Heart left ventricle (tissue), 13 donors: ENCODE measurements around the gene SLC25A2.

Experiments
- CTCF ChIP-seq, 12 donors: fragments of 200-600 bp; sonication (generic) in 4 of 12; IDR thresholded peaks; one replicate each; pipeline versions ENCODE4 v1.5.0 to v1.8.0; 2018 to 2022; ENCODE audit warnings: antibody characterized with exemption in 12 of 12, mild to moderate bottlenecking in 5 of 12
- POLR2A ChIP-seq, 2 donors: fragments of 450-650 bp; IDR thresholded peaks; one replicate each; pipeline ENCODE4 v1.6.1; 2017; ENCODE audit warnings: antibody characterized with exemption in 2 of 2, mild to moderate bottlenecking in 2 of 2, moderate library complexity in 2 of 2
- donor health status: ischemic (EF 13 %, LVEDD 7.1; RV severe dilation, severe dysfunction).
- donor health status: DM: no; HTN: yes; CAD: no.
- donor health status: DM: no; HTN: no; CAD: no.
- donor health status: ischemic (EF 25% LVEDD 6.9; RV normal size, moderate dysfunction).
- donor health status: ischemic (EF 25% LVEDD 5.7; RV mildly dilated, moderate dysfunction).
- donor health status: ischemic (EF 35%, LVEDD 5.7; RV mildly dilated, moderate dysfunction).
- donor health status: nonischemic (EF 11% LVEDD 7.7; RV severe dilation, severe dysfunction).
- donor health status: DM: yes; HTN: yes; CAD: no.
- donor health status: PGD.
- donor health status: ischemic (EF 29% LVEDD 5.4; RV normal size, mild dysfunction).
- donor health status: nonischemic (EF 23%, LVEDD 6.1; RV moderate dilation, normal function).

GRCh38 chr5:141261238-141261546, 42.7 kb downstream of the SLC25A2 start:
- TF ChIP-seq CTCF (IDR thresholded peaks at IDR 0.05): no peak
- TF ChIP-seq POLR2A (IDR thresholded peaks at IDR 0.05): no peak
